Erythroblast (primary cell): ENCODE results near the gene VEGFD.

Source experiments
- GATA1 ChIP-seq: IDR thresholded peaks from 2 replicates; pipeline ENCODE4 v1.6.1; 2011; ENCODE audit warnings: low read depth, mild to moderate bottlenecking, control low read depth, low read length, moderate library complexity
- POLR2A ChIP-seq: IDR thresholded peaks from 2 replicates; pipeline ENCODE4 v1.6.1; 2011; ENCODE audit warnings: mild to moderate bottlenecking, low read length

DNA sequence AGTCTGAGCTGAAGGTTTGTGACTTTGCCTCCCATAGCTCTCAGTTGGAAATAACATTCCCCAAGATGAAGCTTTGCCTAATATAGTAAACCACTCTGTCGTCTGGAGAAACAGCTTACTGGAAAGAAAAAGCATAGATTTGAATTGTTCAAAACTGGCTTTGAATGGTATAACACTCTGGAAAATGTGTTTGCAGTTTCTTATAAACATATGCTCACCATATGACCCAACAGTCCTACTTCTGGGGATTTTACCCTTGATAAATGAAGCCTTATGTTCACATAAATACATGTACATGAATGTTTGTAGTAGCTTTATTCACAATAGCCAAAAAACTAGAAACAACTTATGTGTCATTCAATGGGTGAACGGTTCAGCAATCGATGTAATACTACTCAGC is 10.2 kb downstream of the VEGFD start:
- no peak for TF ChIP-seq POLR2A
- no peak for TF ChIP-seq GATA1
